GM12873 (cell line): Measurements from ENCODE around the gene ADGRV1.

Source experiments
- CTCF ChIP-seq: IDR thresholded peaks from 2 replicates; pipeline ENCODE4 v1.5.1; 2012; ENCODE audit warnings: low read depth, mild to moderate bottlenecking, moderate library complexity, low read length, control low read depth; ENCODE audit not compliant: insufficient read depth; ENCODE audit errors: missing control alignments

The ADGRV1 gene

GRCh38 chr5:90561766-90562165, 3.2 kb downstream of the ADGRV1 start:
- TF ChIP-seq CTCF, result no peak

GRCh38 chr5:90562341-90562740, 3.7 kb downstream of the ADGRV1 start:
- no peak for TF ChIP-seq CTCF

GRCh38 chr5:90563108-90563507, 4.5 kb downstream of the ADGRV1 start:
- no peak for TF ChIP-seq CTCF

- TF ChIP-seq CTCF, result no peak
Measured at GRCh38 chr5:90565491-90565890, 6.9 kb downstream of the ADGRV1 start.

GRCh38 chr5:90569084-90569483, 10.5 kb downstream of the ADGRV1 start:
- TF ChIP-seq CTCF, result no peak

GRCh38 chr5:90570034-90570433, 11.4 kb downstream of the ADGRV1 start:
- no peak for TF ChIP-seq CTCF

GRCh38 chr5:90571147-90571773, 12.7 kb downstream of the ADGRV1 start:
- TF ChIP-seq CTCF, result no peak
